Mesendoderm (in vitro differentiated cells): ENCODE measurements around the gene GRK3.
"Not testable (repeated sequence)": the region's sequence is repeated elsewhere in the genome, so short reads cannot be mapped to it uniquely, and the experiment has no call there.

Source experiments
- DNase-seq: peaks from one replicate; pipeline ENCODE4 v3.0.0; 2013
- H2AK5ac ChIP-seq: 2 replicates; pipeline ENCODE4 v1.6.1; 2013; ENCODE audit warnings: low read length, inconsistent platforms
- H2BK120ac ChIP-seq: 2 replicates; pipeline ENCODE4 v1.6.1; 2013; ENCODE audit warnings: low read depth, mild to moderate bottlenecking, low read length, moderate library complexity, mixed read lengths
- H2BK15ac ChIP-seq: replicated peaks from 2 replicates; pipeline ENCODE4 v1.6.1; 2013; ENCODE audit warnings: low read depth, mild to moderate bottlenecking, moderate library complexity
- H2BK5ac ChIP-seq: 2 replicates; pipeline ENCODE4 v1.6.1; 2013; ENCODE audit warnings: low read length, inconsistent platforms
- H3K18ac ChIP-seq: 2 replicates; pipeline ENCODE4 v1.6.1; 2013; ENCODE audit warnings: mild to moderate bottlenecking, low read length, mixed read lengths
- H3K23ac ChIP-seq: one replicate; pipeline ENCODE4 v1.6.1; 2013; ENCODE audit warnings: low read length
- H3K27ac ChIP-seq: 2 replicates; pipeline ENCODE4 v1.5.1; 2013; ENCODE audit warnings: low read depth, mild to moderate bottlenecking, inconsistent platforms, low read length, moderate library complexity
- H3K27me3 ChIP-seq: 2 replicates; pipeline ENCODE4 v1.6.1; 2013; ENCODE audit warnings: low read length, control low read depth, mild to moderate bottlenecking, inconsistent platforms; ENCODE audit not compliant: insufficient read depth, poor library complexity
- H3K36me3 ChIP-seq: 2 replicates; pipeline ENCODE4 v1.6.1; 2013; ENCODE audit warnings: low read length, inconsistent platforms; ENCODE audit not compliant: control insufficient read depth, insufficient read depth
- H3K4ac ChIP-seq: one replicate; pipeline ENCODE4 v1.6.1; 2013; ENCODE audit warnings: low read depth, mild to moderate bottlenecking, low read length, moderate library complexity
- H3K4me1 ChIP-seq: 2 replicates; pipeline ENCODE4 v1.6.1; 2013; ENCODE audit warnings: low read depth, low read length, inconsistent platforms; ENCODE audit not compliant: control insufficient read depth
- H3K4me2 ChIP-seq: 2 replicates; pipeline ENCODE4 v1.6.1; 2013; ENCODE audit warnings: low read length
- H3K4me3 ChIP-seq: 2 replicates; pipeline ENCODE4 v1.5.1; 2013; ENCODE audit warnings: mild to moderate bottlenecking, low read length
- H3K56ac ChIP-seq: one replicate; pipeline ENCODE4 v1.6.1; 2013; ENCODE audit warnings: low read length
- H3K79me1 ChIP-seq: 2 replicates; pipeline ENCODE4 v1.6.1; 2013; ENCODE audit warnings: low read length, inconsistent platforms
- H3K79me2 ChIP-seq: 2 replicates; pipeline ENCODE4 v1.6.1; 2013; ENCODE audit warnings: mild to moderate bottlenecking, low read length; ENCODE audit not compliant: control insufficient read depth, insufficient read depth
- H3K9ac ChIP-seq: 2 replicates; pipeline ENCODE4 v1.6.1; 2013; ENCODE audit warnings: low read length, inconsistent platforms
- H4K5ac ChIP-seq: one replicate; pipeline ENCODE4 v1.6.1; 2013; ENCODE audit warnings: low read length
- H4K8ac ChIP-seq: one replicate; pipeline ENCODE4 v1.6.1; 2013; ENCODE audit warnings: low read depth, mild to moderate bottlenecking, control low read depth, low read length, moderate library complexity
- WGBS: extraction: QIAGEN DNeasy Blood & Tissue Kit; methylation state at CpG from one replicate; pipeline ENCODE4 v1.1.7; 2013; ENCODE audit warnings: low lambda C conversion rate, missing lambda C conversion rate; ENCODE audit not compliant: insufficient coverage; ENCODE audit errors: extremely low coverage; 5-methylcytosine and 5-hydroxymethylcytosine counted together

The GRK3 gene

DNA sequence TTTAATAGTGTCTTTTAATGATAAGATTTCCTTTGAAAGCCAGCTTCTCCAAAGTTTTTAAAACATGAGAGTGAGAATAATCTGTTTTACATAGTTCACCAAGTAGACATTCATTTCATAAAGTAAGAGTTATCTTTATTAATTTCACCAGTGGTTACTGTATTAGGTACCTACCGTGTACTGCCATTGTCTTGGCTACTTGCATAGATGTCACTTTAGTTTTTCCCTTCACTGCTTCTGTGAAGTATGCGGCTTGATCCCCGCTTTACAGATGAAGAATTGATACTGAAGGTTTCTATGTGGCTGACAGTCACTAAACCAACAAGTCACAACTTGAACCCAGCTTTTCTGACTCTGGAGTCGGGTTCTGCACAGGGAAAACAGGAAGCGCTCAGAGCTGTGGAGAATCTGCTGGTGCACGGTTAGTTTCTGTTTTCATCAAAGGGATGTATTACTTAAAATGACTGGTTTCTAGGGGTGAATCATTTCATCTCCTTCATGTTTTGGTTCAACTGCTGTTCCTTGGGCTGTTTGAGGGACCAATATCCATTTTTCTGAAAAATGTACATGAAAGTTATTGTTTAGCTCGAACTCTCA is 138.2 kb downstream of the GRK3 start:
- no CpG with 5 or more reads among the region's 7 CpGs for WGBS
- DNase-seq: no peak
- H2BK5ac ChIP-seq: no peak overlapping the region
- H4K5ac ChIP-seq: no peak overlapping the region
- H3K4me1 ChIP-seq: no peaks in the 10 kb centered on the region
- H3K18ac ChIP-seq: no peak overlapping the region
- no peak overlapping the region for H3K4ac ChIP-seq
- H2BK120ac ChIP-seq: no peak overlapping the region
- no peaks in the 10 kb centered on the region for H3K79me1 ChIP-seq
- H3K36me3 ChIP-seq: no peaks in the 10 kb centered on the region
- no peak overlapping the region for H3K27ac ChIP-seq
- no peak overlapping the region for H3K9ac ChIP-seq
- H3K27me3 ChIP-seq: no peaks in the 10 kb centered on the region
- no peak overlapping the region for H2AK5ac ChIP-seq
- H3K4me3 ChIP-seq: no peak overlapping the region
- no peak overlapping the region for H4K8ac ChIP-seq
- no peak overlapping the region for H3K56ac ChIP-seq
- H3K4me2 ChIP-seq: no peak overlapping the region
- no peaks in the 10 kb centered on the region for H3K79me2 ChIP-seq
- no peak overlapping the region for H3K23ac ChIP-seq
- H2BK15ac ChIP-seq: no peak overlapping the region

DNA sequence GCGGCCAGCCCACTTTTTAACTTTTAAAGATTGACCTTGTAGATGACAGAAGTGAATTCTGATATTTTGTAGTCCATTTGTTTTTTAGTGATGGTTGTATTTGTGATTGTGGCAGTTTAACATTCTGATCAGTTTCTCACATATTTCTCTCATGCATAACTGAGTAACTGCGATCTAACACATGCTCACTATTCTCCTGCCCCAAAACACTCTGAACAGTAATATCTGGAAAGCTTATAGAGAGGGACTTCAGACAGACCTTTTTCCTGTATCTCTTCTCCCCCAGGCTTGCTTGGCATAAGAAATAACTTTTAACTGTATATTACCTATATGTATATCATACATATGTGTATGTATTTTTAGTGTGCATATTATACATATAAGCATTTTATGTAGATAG is 140.2 kb downstream of the GRK3 start:
- Histone ChIP-seq H3K4me3 (no peak overlapping the region), H3K27ac (no peak overlapping the region), H3K4me2 (no peak overlapping the region), H3K9ac (no peak overlapping the region), H3K56ac (no peak overlapping the region), H2AK5ac (no peak overlapping the region), H3K36me3 (no peaks in the 10 kb centered on the region), H3K79me1 (no peaks in the 10 kb centered on the region), H4K5ac (no peak overlapping the region), H2BK5ac (no peak overlapping the region), H3K23ac (no peak overlapping the region), H4K8ac (no peak overlapping the region), H3K4ac (no peak overlapping the region), H3K18ac (no peak overlapping the region), H3K79me2 (no peaks in the 10 kb centered on the region), H2BK120ac (no peak overlapping the region), H3K27me3 (no peaks in the 10 kb centered on the region), H3K4me1 (no peaks in the 10 kb centered on the region), H2BK15ac (no peak overlapping the region)
- DNase-seq: no peak
- WGBS: no CpG with 5 or more reads among the region's 2 CpGs

DNA sequence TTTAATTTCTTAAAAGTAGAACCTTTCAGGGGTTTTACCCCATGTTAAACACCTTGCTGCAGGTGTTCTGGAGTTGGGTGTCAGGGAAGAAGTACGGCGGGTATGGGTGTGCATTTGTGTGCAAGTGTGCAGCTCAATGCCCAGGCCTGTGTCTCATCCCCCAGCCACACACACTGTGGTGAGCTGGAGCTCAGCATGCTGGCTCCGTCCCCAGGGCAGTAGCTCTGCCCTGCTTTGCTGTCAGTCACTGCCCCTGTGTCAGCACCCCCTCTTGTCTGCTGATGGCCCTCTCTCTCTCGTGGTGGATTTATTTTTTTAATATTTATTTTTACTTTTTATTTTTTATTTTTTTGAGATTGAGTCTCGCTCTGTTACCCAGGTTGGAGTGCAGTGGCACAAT is 141.7 kb downstream of the GRK3 start:
- Histone ChIP-seq H3K79me2 (no peaks in the 10 kb centered on the region), H4K5ac (no peak overlapping the region), H3K9ac (no peak overlapping the region), H3K56ac (no peak overlapping the region), H3K79me1 (no peaks in the 10 kb centered on the region), H3K4me1 (no peaks in the 10 kb centered on the region), H2BK120ac (no peak overlapping the region), H3K4ac (no peak overlapping the region), H2BK15ac (no peak overlapping the region), H2BK5ac (no peak overlapping the region), H3K18ac (no peak overlapping the region), H3K4me2 (no peak overlapping the region), H3K23ac (no peak overlapping the region), H3K27ac (no peak overlapping the region), H3K36me3 (no peaks in the 10 kb centered on the region), H3K4me3 (no peak overlapping the region), H3K27me3 (no peaks in the 10 kb centered on the region), H4K8ac (no peak overlapping the region), H2AK5ac (no peak overlapping the region)
- DNase-seq: no peak
- no CpG with 5 or more reads among the region's 5 CpGs for WGBS

DNA sequence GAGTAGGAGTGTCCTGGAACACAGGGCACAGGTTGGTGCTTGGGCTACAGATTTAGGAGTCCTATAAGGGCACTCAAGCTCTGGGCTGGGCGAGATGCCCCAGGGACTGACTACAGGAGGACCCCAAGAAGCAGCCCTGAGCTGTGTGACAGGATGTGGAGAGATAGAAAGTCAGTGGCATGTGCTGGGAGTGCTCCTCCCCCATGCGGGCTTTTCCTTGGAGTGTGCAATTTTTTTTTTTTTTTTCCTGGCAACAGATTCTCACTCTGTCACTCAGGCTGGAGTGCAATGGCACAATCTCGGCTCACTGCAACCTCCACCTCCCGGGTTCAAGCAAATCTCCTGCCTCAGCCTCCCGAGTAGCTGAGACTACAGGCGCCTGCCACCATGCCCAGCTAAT is 144.0 kb downstream of the GRK3 start:
- not testable (repeated sequence) for H3K79me2 ChIP-seq, H3K9ac ChIP-seq, H3K23ac ChIP-seq, DNase-seq, H2AK5ac ChIP-seq, H3K18ac ChIP-seq, H2BK5ac ChIP-seq, H3K36me3 ChIP-seq, H3K4ac ChIP-seq, H3K4me2 ChIP-seq, H3K27me3 ChIP-seq, H3K79me1 ChIP-seq, H3K56ac ChIP-seq, H4K8ac ChIP-seq, H3K4me1 ChIP-seq, H4K5ac ChIP-seq, H2BK15ac ChIP-seq, H3K27ac ChIP-seq, H3K4me3 ChIP-seq, H2BK120ac ChIP-seq
- no CpG with 5 or more reads among the region's 6 CpGs for WGBS

DNA sequence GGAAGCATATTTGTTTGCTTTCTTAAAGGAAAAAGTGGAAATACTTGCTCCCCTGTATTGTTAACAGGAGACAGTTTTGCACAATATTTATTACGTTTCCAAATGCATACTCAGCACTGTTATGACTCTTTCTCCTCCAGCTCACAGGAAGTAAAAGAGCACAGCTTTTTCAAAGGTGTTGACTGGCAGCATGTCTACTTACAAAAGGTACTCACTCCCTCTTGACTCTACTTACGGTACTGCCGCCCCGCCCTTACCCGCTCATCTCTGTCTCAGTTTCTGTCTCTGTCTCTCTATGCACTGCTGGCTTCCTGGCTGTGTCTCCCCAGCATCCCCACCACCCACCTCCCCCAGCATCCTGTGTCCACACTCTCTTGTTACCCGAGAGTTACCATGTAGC is 145.3 kb downstream of the GRK3 start:
- H3K4me2 ChIP-seq: no peak overlapping the region
- H3K56ac ChIP-seq: no peak overlapping the region
- no peak overlapping the region for H2BK15ac ChIP-seq
- no peaks in the 10 kb centered on the region for H3K27me3 ChIP-seq
- H2BK120ac ChIP-seq: no peak overlapping the region
- H3K36me3 ChIP-seq: no peaks in the 10 kb centered on the region
- H2AK5ac ChIP-seq: no peak overlapping the region
- WGBS: no CpG with 5 or more reads among the region's 6 CpGs
- no peak overlapping the region for H3K4me3 ChIP-seq
- DNase-seq: no peak
- no peak overlapping the region for H3K18ac ChIP-seq
- H3K23ac ChIP-seq: no peak overlapping the region
- H4K8ac ChIP-seq: no peak overlapping the region
- H3K27ac ChIP-seq: no peak overlapping the region
- no peaks in the 10 kb centered on the region for H3K79me2 ChIP-seq
- H2BK5ac ChIP-seq: no peak overlapping the region
- no peaks in the 10 kb centered on the region for H3K4me1 ChIP-seq
- H3K9ac ChIP-seq: no peak overlapping the region
- H4K5ac ChIP-seq: no peak overlapping the region
- H3K4ac ChIP-seq: no peak overlapping the region
- H3K79me1 ChIP-seq: no peaks in the 10 kb centered on the region

DNA sequence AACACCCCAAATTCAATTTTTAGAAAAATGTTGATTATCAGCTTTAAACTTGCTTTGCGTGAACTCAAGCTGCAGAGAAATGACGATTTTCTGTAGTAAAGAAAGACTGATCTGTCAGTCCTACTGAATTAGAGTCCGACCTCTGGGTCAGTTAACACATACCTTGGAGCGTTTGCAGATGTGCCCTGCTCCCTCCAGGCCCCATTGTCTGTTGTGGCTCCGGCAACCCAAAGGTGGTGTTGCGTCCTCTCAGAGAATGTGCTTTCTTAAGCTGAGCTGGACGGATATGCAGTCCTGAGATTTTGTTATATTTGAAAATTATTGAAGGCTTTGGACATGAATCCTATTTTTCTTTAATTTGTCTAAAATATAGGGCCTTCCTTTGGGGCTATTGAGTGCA is 146.0 kb downstream of the GRK3 start:
- Histone ChIP-seq H3K23ac (no peak overlapping the region), H3K79me2 (no peaks in the 10 kb centered on the region), H2BK5ac (no peak overlapping the region), H2AK5ac (no peak overlapping the region), H3K4ac (no peak overlapping the region), H3K18ac (no peak overlapping the region), H3K27ac (no peak overlapping the region), H3K56ac (no peak overlapping the region), H2BK120ac (no peak overlapping the region), H3K79me1 (no peaks in the 10 kb centered on the region), H4K8ac (no peak overlapping the region), H3K9ac (no peak overlapping the region), H3K4me3 (no peak overlapping the region), H4K5ac (no peak overlapping the region), H3K36me3 (no peaks in the 10 kb centered on the region), H3K27me3 (no peaks in the 10 kb centered on the region), H2BK15ac (no peak overlapping the region), H3K4me2 (no peak overlapping the region), H3K4me1 (no peaks in the 10 kb centered on the region)
- no CpG with 5 or more reads among the region's 7 CpGs for WGBS
- no peak for DNase-seq
